Measurements from ENCODE around the gene CDK5RAP2. TPM values are rescaled to one million over a fixed set of nuclear protein-coding genes. Genes with fewer than 3 reads are reported as not detected.

CDK5RAP2 gene
- total RNA-seq, 2 experiments from 2014 or later, result 76.0 to 81.6 TPM

- Histone ChIP-seq H3K27ac (ENCODE audit: low read depth, low read length, poor library complexity, severe bottlenecking) (no peak overlapping the region), H3K79me2 (ENCODE audit: insufficient read depth, low read depth, low read length) (no peaks in the 10 kb centered on the region), H3K4me1 (ENCODE audit: insufficient read depth, low read length, poor library complexity, severe bottlenecking) (no peaks in the 10 kb centered on the region), H4K20me1 (ENCODE audit: insufficient read depth, low read length) (no peaks in the 10 kb centered on the region), H3K4me3 (ENCODE audit: low read depth, low read length, poor library complexity, severe bottlenecking) (no peak overlapping the region), H3K9me2 (ENCODE audit: insufficient read depth, low read length) (no peaks in the 10 kb centered on the region), H2AFZ (ENCODE audit: low read length) (no peak overlapping the region), H3K36me3 (ENCODE audit: insufficient read depth, low read length) (peaks cover 71% of the 10 kb centered on the region), H3K9me3 (ENCODE audit: low read length) (no peaks in the 10 kb centered on the region), H3K4me2 (ENCODE audit: low read length) (no peak overlapping the region)
- POLR2A ChIA-PET, result no interaction called here
- no TSS peak for BruUV-seq (replicated peaks)
- intact Hi-C loops (cut with micrococcal nuclease; ENCODE audit: unreplicated experiment), result no loop called here
- DNase-seq (ENCODE audit: low spot score), result no peak
- TF ChIP-seq EZH2phosphoT487 (IDR thresholded peaks at IDR 0.05; ENCODE audit: borderline replicate concordance, low read depth, low read length) (no peak), CTCF (conservative IDR thresholded peaks at IDR 0.05; ENCODE audit: low read length) (no peak)
- CTCF ChIA-PET (ENCODE audit: unreplicated experiment), result no interaction called here
Observed at GRCh38 chr9:120389300-120389699, 190.7 kb downstream of the CDK5RAP2 start.

GRCh38 chr9:120388003-120388855 lies 191.7 kb downstream of the CDK5RAP2 start:
- H2AFZ ChIP-seq (ENCODE audit: low read length), result no peak overlapping the region
- BruUV-seq (replicated peaks), result no TSS peak
- H4K20me1 ChIP-seq (ENCODE audit: insufficient read depth, low read length), result no peaks in the 10 kb centered on the region
- no peak overlapping the region for H3K4me3 ChIP-seq (ENCODE audit: low read depth, low read length, poor library complexity, severe bottlenecking)
- no peaks in the 10 kb centered on the region for H3K9me3 ChIP-seq (ENCODE audit: low read length)
- TF ChIP-seq CTCF (conservative IDR thresholded peaks at IDR 0.05; ENCODE audit: low read length) (no peak), EZH2phosphoT487 (IDR thresholded peaks at IDR 0.05; ENCODE audit: borderline replicate concordance, low read depth, low read length) (no peak)
- no peak overlapping the region for H3K4me2 ChIP-seq (ENCODE audit: low read length)
- no peak overlapping the region for H3K27ac ChIP-seq (ENCODE audit: low read depth, low read length, poor library complexity, severe bottlenecking)
- no peak for DNase-seq (ENCODE audit: low spot score)
- intact Hi-C loops (cut with micrococcal nuclease; ENCODE audit: unreplicated experiment), result no loop called here
- no peaks in the 10 kb centered on the region for H3K4me1 ChIP-seq (ENCODE audit: insufficient read depth, low read length, poor library complexity, severe bottlenecking)
- H3K9me2 ChIP-seq (ENCODE audit: insufficient read depth, low read length), result no peaks in the 10 kb centered on the region
- CTCF ChIA-PET (ENCODE audit: unreplicated experiment), result no interaction called here
- H3K79me2 ChIP-seq (ENCODE audit: insufficient read depth, low read depth, low read length), result no peaks in the 10 kb centered on the region
- POLR2A ChIA-PET, result no interaction called here
- peaks cover 60% of the 10 kb centered on the region for H3K36me3 ChIP-seq (ENCODE audit: insufficient read depth, low read length)

Measured in OCI-LY7 (cell line).